HCT116 (cell line): ENCODE data around the gene PGBD1.
A peak's percentile ranks its signal among the peaks of the same experiment; 100 is the strongest.

ENCODE experiments used
- ATF3 ChIP-seq: IDR thresholded peaks from 2 replicates; pipeline ENCODE4 v1.6.1; 2012
- CEBPB ChIP-seq: IDR thresholded peaks from 2 replicates; pipeline ENCODE4 v1.6.1; 2012; ENCODE audit warnings: low read depth
- CTCF ChIP-seq, 3 experiments: fragments of 200-600 bp in 1 of 3; sonication (generic) in 1 of 3; IDR thresholded peaks in 2 of 3; conservative IDR thresholded peaks in 1 of 3; 2 replicates each; pipeline ENCODE4 v1.5.1; 2012 to 2017; ENCODE audit warnings: low read depth in 2 of 3, low read length in 2 of 3, antibody characterized with exemption in 1 of 3, borderline replicate concordance in 1 of 3, control low read depth in 1 of 3, mild to moderate bottlenecking in 1 of 3, mixed read lengths in 1 of 3, mixed run types in 1 of 3, moderate library complexity in 1 of 3; ENCODE audit not compliant: insufficient read depth in 1 of 3
- POLR2AphosphoS5 ChIP-seq: IDR thresholded peaks from 2 replicates; pipeline ENCODE4 v1.6.1; 2011; ENCODE audit warnings: mild to moderate bottlenecking, low read depth, low read length, moderate library complexity
- ZNF274 ChIP-seq: fragments of 200-500 bp; sonication (Bioruptor generic); IDR thresholded peaks from 2 replicates; pipeline ENCODE4 v1.6.1; 2014; ENCODE audit warnings: mild to moderate bottlenecking, low read depth, low read length, inconsistent platforms

DNA sequence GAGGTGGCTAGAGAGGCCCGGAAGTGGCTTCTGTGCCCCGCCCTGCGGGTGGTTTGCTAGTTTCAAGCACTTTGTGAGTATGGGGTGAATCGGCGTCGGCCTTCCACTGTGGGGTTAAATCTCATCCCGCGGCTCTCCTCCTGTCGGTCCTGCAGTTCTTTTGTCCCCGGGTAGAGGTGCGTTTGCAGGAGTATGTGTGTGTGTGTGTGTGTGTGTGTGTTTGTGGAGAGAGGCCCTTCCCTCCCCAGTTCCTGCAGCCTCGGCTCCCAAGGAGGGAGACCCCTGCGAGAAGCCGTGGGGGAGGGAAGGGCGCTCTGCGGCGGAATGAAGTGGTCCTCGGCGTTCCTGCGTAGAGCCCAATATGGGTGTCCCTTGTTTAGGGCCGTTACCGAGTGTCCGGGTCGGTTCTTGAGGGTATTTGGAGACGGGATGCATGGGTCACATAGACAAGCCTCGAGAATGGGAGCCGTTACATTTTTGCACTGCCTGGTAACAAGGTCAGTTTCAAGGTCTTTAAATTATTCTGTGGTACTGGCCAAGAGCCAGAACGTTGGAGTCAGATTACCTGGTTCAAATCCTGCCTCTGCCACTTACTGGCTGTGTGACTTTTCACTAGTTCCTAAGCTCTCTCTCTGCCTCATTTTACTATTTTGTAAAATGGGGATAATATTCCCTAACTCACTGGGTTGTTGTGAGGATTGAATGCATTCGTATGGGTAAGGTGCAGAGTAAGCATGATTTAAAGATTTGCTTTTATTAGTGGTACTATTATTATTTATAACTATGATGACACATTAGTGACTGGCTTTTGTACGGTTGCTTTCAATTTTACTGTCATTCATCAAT is 68.7 kb downstream of the PGBD1 start, which contains the start of gene ZKSCAN3:
- no peak for TF ChIP-seq ATF3
- TF ChIP-seq POLR2AphosphoS5 = peak; percentile 88
- no peak for TF ChIP-seq CTCF (IDR thresholded peaks at IDR 0.05 in 2 of 3, conservative IDR thresholded peaks at IDR 0.05 in 1 of 3; ENCODE audit: borderline replicate concordance in 1 of 3, insufficient read depth in 1 of 3, low read depth in 2 of 3, low read length in 2 of 3)
- 0 out of 2 replicates have a peak, but pooled peaks have one; percentile 12 for TF ChIP-seq CEBPB
- TF ChIP-seq ZNF274 = no peak
